Stimulated activated CD4-positive, alpha-beta T cell treated with anti-CD3 and anti-CD28 coated beads, TNF-alpha, amount 100 ng/mL, for 48 hours (primary cell): ENCODE results near the gene OSBPL6.
"Not testable (repeated sequence)": the region's sequence is repeated elsewhere in the genome, so short reads cannot be mapped to it uniquely, and the experiment has no call there.

ENCODE experiments used
- DNase-seq, 3 donors: peaks; one replicate each; pipeline ENCODE4 v3.0.0-alpha.2; 2020; ENCODE audit warnings: low read depth in 3 of 3

The OSBPL6 gene

GRCh38 chr2:178193823-178194599, at the start of gene OSBPL6:
Gene OSBPL6 (plus strand): TSS chr2:178194512. CDS start chr2:178306185, 111,673 bp downstream.
- peak; percentile 20 to 47 (median 27) for DNase-seq

- no peak for DNase-seq
Measured at GRCh38 chr2:178152033-178152432, 42.3 kb upstream of the OSBPL6 start.

- DNase-seq, result no peak
Measured at GRCh38 chr2:178152542-178152941, 41.8 kb upstream of the OSBPL6 start.

GRCh38 chr2:178152977-178153376, 41.3 kb upstream of the OSBPL6 start:
- DNase-seq, result no peak

GRCh38 chr2:178153878-178154277, 40.4 kb upstream of the OSBPL6 start:
- not testable (repeated sequence) for DNase-seq

GRCh38 chr2:178155524-178155923, 38.8 kb upstream of the OSBPL6 start:
- DNase-seq, result no peak

GRCh38 chr2:178157574-178157973, 36.7 kb upstream of the OSBPL6 start:
- no peak for DNase-seq

GRCh38 chr2:178159966-178160365, 34.3 kb upstream of the OSBPL6 start:
- DNase-seq, result no peak

- no peak for DNase-seq
Measured at GRCh38 chr2:178160601-178161000, 33.7 kb upstream of the OSBPL6 start.

- DNase-seq, result no peak
Measured at GRCh38 chr2:178163395-178163794, 30.9 kb upstream of the OSBPL6 start.

GRCh38 chr2:178163911-178164310, 30.4 kb upstream of the OSBPL6 start:
- DNase-seq, result no peak

GRCh38 chr2:178173657-178174056, 20.7 kb upstream of the OSBPL6 start:
- DNase-seq, result no peak

- DNase-seq, result no peak
Measured at GRCh38 chr2:178177066-178177679, 17.1 kb upstream of the OSBPL6 start.

GRCh38 chr2:178180648-178181047, 13.7 kb upstream of the OSBPL6 start:
- DNase-seq, result not testable (repeated sequence)

GRCh38 chr2:178187861-178188260, 6.5 kb upstream of the OSBPL6 start:
- DNase-seq, result no peak

- no peak for DNase-seq
Measured at GRCh38 chr2:178188466-178188865, 5.8 kb upstream of the OSBPL6 start.

GRCh38 chr2:178191004-178191508, 3.3 kb upstream of the OSBPL6 start:
- no peak for DNase-seq

- DNase-seq, result no peak
Measured at GRCh38 chr2:178191511-178191910, 2.8 kb upstream of the OSBPL6 start.

GRCh38 chr2:178193496-178193822, 853 bp upstream of the OSBPL6 start:
- no peak for DNase-seq

- DNase-seq, result no peak
Measured at GRCh38 chr2:178194600-178195389, 483 bp downstream of the OSBPL6 start.

GRCh38 chr2:178195390-178196166, 1.3 kb downstream of the OSBPL6 start:
- DNase-seq, result no peak

- no peak for DNase-seq
Measured at GRCh38 chr2:178197791-178198190, 3.5 kb downstream of the OSBPL6 start.
